Bronchial epithelial cell (primary cell): ENCODE measurements around the gene CADM2. TPM values are rescaled to one million over a fixed set of nuclear protein-coding genes. Genes with fewer than 3 reads are reported as not detected.
A peak's percentile ranks its signal among the peaks of the same experiment; 100 is the strongest.

Experiments
- DNase-seq: peaks from one replicate; pipeline ENCODE4 v3.0.0-alpha.2; 2010; ENCODE audit warnings: low read depth
- FAIRE-seq: peaks from 2 replicates; lab custom pipeline; 2011; peaks lifted over from hg19 to GRCh38; lab: Jason Lieb, UNC
- H3K27me3 ChIP-seq: 2 replicates; pipeline ENCODE4 v1.5.1; 2011; ENCODE audit warnings: low read length; ENCODE audit not compliant: control insufficient read depth, insufficient read depth
- H3K36me3 ChIP-seq: 2 replicates; pipeline ENCODE4 v1.5.1; 2011; ENCODE audit warnings: low read length; ENCODE audit not compliant: control insufficient read depth, insufficient read depth
- H3K4me3 ChIP-seq: 2 replicates; pipeline ENCODE4 v1.5.1; 2011; ENCODE audit warnings: mild to moderate bottlenecking, low read depth, low read length, control low read depth
- total RNA-seq: library from RNA; depleted of rRNA; stranded (reverse); fragments of >200 nt; gene quantifications from 2 replicates; pipeline ENCODE4 v1.2.1, GENCODE V29; 2014
- TF ChIP-seq, protein P1 (sequence below): IDR thresholded peaks from 2 replicates; pipeline ENCODE4 v1.5.1; 2011; ENCODE audit warnings: mild to moderate bottlenecking, moderate library complexity, low read length, control low read depth, inconsistent platforms; ENCODE audit not compliant: insufficient read depth, severe bottlenecking

CADM2 gene
- total RNA-seq, 1 donor from 2014 or later: under 0.01 TPM

DNA sequence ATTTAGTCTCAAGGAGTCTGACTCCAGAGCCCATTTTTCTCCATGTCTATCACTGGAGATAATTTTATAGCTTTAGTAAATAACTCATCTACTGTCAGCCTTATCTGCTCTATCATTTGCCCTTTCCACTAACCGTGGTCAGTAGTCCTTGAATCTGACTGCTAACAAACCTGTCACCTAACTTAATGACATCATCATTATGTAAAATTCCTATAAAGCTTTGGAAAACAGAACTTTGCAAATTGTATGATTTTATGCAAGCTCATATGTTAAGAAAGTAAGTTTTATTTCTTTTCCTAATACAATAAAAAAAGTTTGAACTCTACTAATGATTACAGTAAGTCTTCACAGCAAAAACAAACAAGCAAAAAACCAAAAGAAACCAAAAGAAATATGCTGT lies 293.9 kb downstream of the CADM2 start:
- TF ChIP-seq, protein P1, sequence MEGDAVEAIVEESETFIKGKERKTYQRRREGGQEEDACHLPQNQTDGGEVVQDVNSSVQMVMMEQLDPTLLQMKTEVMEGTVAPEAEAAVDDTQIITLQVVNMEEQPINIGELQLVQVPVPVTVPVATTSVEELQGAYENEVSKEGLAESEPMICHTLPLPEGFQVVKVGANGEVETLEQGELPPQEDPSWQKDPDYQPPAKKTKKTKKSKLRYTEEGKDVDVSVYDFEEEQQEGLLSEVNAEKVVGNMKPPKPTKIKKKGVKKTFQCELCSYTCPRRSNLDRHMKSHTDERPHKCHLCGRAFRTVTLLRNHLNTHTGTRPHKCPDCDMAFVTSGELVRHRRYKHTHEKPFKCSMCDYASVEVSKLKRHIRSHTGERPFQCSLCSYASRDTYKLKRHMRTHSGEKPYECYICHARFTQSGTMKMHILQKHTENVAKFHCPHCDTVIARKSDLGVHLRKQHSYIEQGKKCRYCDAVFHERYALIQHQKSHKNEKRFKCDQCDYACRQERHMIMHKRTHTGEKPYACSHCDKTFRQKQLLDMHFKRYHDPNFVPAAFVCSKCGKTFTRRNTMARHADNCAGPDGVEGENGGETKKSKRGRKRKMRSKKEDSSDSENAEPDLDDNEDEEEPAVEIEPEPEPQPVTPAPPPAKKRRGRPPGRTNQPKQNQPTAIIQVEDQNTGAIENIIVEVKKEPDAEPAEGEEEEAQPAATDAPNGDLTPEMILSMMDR: no peak
- FAIRE-seq (no peak), DNase-seq (no peak)
- H3K4me3 ChIP-seq: no peak overlapping the region
- no peaks in the 10 kb centered on the region for H3K36me3 ChIP-seq
- H3K27me3 ChIP-seq: no peaks in the 10 kb centered on the region

DNA sequence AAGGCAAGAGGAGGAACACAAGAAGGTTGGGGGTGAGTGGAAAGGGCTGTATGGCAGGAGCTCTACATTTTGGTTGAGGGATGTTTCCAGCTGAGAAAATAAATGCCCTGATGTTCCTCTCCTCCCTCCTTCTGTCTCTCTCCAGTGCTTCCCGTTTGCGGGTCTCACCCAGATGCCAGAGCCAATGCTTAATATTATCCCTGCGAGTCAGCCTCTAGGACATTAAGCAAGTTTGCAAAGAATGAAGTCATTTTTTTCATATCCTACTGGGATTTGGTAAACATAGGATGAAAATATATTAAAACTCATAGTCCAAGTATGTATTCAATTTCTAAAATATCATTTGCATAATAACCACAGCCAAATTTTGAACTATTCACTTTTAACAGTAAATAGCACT lies 295.9 kb downstream of the CADM2 start:
- DNase-seq: no peak
- no peak overlapping the region for H3K4me3 ChIP-seq
- no peak for FAIRE-seq
- H3K36me3 ChIP-seq: no peaks in the 10 kb centered on the region
- H3K27me3 ChIP-seq: no peaks in the 10 kb centered on the region
- TF ChIP-seq, protein P1: no peak

DNA sequence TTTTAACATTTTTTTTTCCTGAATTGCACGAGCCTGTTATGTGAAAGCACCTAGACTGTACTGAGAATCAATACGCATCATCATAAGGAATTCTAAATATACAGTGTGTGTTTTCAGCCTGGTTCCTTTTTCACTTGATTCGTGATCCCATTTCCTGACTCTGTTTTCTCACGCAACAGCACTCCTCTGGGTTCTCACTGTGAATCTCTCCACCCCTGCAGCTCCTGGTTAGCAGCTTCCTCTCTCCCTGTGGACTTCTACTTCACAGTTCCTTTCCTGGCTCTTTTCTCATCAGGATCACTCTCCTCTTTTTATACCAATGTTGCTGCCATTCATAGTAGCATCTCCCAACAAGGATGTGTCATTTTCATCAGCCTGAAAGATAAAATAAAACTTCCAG lies 297.2 kb downstream of the CADM2 start:
- Histone ChIP-seq H3K4me3 (no peak overlapping the region), H3K36me3 (no peaks in the 10 kb centered on the region), H3K27me3 (no peaks in the 10 kb centered on the region)
- no peak for FAIRE-seq
- TF ChIP-seq, protein P1: no peak
- DNase-seq: no peak

DNA sequence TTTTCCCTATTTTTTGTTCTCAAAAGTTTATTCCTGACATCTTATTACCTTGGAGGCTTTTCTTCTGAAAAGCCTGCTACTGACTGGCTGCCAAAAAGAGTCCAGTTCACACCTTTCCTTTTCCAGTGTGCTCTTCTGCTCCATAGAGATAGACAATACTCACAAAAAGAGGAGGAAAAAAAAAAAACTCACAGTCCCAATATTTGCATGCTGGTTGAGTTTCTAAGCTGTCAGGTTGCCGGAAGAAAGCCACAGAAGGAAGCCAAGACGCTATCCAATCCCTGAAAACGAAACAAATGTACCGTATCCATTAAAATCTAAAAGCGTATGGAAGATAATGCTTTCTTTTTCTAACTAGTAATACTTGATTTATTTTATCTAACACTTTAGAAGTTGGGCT lies 299.5 kb downstream of the CADM2 start:
- DNase-seq (no peak), FAIRE-seq (no peak)
- no peaks in the 10 kb centered on the region for H3K36me3 ChIP-seq
- H3K27me3 ChIP-seq: no peaks in the 10 kb centered on the region
- no peak overlapping the region for H3K4me3 ChIP-seq
- TF ChIP-seq, protein P1: no peak

DNA sequence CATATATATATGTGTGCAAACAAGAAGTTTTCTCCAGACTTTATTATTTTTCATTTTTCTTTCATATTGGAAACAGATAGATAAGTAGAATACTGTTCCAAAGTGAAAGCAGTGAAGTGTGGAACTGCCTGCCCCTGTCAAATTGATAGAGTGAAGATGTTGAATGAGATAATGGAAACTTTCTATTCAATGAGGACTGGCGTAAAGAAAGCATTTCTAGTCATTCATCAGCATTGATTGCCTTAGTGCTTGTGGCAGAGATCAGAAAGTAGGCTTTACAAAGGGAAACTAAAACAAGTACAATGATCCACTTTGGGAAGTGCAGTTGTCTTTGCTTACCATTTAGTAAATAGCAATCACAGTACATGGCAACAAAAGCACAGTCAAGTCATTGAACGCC lies 300.0 kb downstream of the CADM2 start:
- H3K36me3 ChIP-seq: no peaks in the 10 kb centered on the region
- TF ChIP-seq, protein P1: no peak
- FAIRE-seq: no peak
- H3K4me3 ChIP-seq: no peak overlapping the region
- H3K27me3 ChIP-seq: no peaks in the 10 kb centered on the region
- no peak for DNase-seq

DNA sequence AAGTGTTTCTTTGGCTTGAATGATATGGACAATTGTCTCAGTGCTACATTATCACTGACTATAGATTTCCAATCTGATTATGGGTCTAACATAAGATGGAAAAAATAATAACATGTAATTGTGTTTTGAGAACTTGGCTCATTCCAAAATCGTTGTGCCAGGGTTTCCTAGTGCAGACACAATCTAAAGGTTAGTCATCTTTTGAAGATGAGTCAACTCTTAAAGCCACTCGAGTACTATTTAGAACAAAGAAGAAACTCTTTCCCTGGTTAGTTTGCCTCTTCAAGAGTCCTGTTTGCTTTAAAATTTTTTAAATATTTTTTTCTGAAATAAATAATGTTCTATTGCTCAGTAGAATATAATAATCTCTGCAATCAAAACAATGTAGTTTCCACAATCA lies 301.0 kb downstream of the CADM2 start:
- DNase-seq (peak; percentile 44), FAIRE-seq (no peak)
- TF ChIP-seq, protein P1: no peak
- H3K36me3 ChIP-seq: no peaks in the 10 kb centered on the region
- H3K27me3 ChIP-seq: no peaks in the 10 kb centered on the region
- H3K4me3 ChIP-seq: no peak overlapping the region
